GM10847 (cell line): ENCODE data around the gene APP.

Source experiments
- POLR2A ChIP-seq: IDR thresholded peaks from 2 replicates; pipeline ENCODE4 v1.6.1; 2011; ENCODE audit not compliant: insufficient read length; ENCODE audit errors: extremely low read depth

APP gene

GRCh38 chr21:26169611-26170470 is 729 bp downstream of the APP start:
- TF ChIP-seq POLR2A = no peak

GRCh38 chr21:26169061-26169610 is 1.4 kb downstream of the APP start:
- no peak for TF ChIP-seq POLR2A

- TF ChIP-seq POLR2A = no peak
Measured at GRCh38 chr21:26168371-26168770, 2.2 kb downstream of the APP start.

GRCh38 chr21:26167593-26167992 is 3.0 kb downstream of the APP start:
- TF ChIP-seq POLR2A = no peak

GRCh38 chr21:26165331-26165730 is 5.2 kb downstream of the APP start:
- TF ChIP-seq POLR2A = no peak

GRCh38 chr21:26164311-26164710 is 6.3 kb downstream of the APP start:
- TF ChIP-seq POLR2A = no peak

- no peak for TF ChIP-seq POLR2A
Measured at GRCh38 chr21:26162081-26162480, 8.5 kb downstream of the APP start.

GRCh38 chr21:26159869-26160268 is 10.7 kb downstream of the APP start:
- no peak for TF ChIP-seq POLR2A

- TF ChIP-seq POLR2A = no peak
Measured at GRCh38 chr21:26157801-26158200, 12.8 kb downstream of the APP start.

GRCh38 chr21:26154753-26155152 is 15.8 kb downstream of the APP start:
- TF ChIP-seq POLR2A = no peak

- no peak for TF ChIP-seq POLR2A
Measured at GRCh38 chr21:26153758-26154157, 16.8 kb downstream of the APP start.

GRCh38 chr21:26148840-26149354 is 21.7 kb downstream of the APP start:
- TF ChIP-seq POLR2A = no peak

GRCh38 chr21:26148071-26148839 is 22.3 kb downstream of the APP start:
- TF ChIP-seq POLR2A = no peak

- no peak for TF ChIP-seq POLR2A
Measured at GRCh38 chr21:26147535-26147934, 23.0 kb downstream of the APP start.

GRCh38 chr21:26146681-26147080 is 23.9 kb downstream of the APP start:
- TF ChIP-seq POLR2A = no peak

GRCh38 chr21:26144031-26144430 is 26.5 kb downstream of the APP start:
- no peak for TF ChIP-seq POLR2A
